GM08714 (cell line): ENCODE data around the gene IL3.
"Not testable (repeated sequence)": the region's sequence is repeated elsewhere in the genome, so short reads cannot be mapped to it uniquely, and the experiment has no call there.

Experiments
- H3K4me3 ChIP-seq: fragments of 200-500 bp; sonication (Bioruptor generic); 2 replicates; pipeline ENCODE4 v1.5.1; 2014; ENCODE audit warnings: mild to moderate bottlenecking, low read length, inconsistent platforms
- ZNF274 ChIP-seq: IDR thresholded peaks from 2 replicates; pipeline ENCODE4 v1.6.1; 2012; ENCODE audit warnings: mild to moderate bottlenecking, low read depth, low read length

Gene IL3

DNA sequence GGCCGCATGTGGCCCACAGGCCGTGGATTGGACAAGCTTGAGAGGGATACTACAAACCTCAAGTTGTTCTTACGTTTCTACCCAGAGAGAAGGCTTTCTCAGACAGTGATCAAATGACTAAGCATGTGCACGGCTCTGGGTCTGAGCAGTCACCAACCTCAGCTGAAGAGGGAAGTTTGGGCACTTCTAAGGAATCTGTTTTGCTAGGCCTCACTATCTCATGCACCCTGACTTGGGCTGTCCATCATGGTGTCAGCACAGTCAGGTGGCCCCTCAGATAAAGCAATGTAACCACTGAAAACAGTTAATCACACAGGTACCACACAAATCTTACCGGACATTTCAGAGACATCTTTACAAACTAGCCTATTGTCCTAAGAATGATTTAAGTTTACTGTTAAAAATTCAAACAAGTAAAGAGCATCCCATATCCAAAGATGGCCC lies 37.7 kb downstream of the IL3 start:
- no peak overlapping the region for H3K4me3 ChIP-seq
- TF ChIP-seq ZNF274: no peak

DNA sequence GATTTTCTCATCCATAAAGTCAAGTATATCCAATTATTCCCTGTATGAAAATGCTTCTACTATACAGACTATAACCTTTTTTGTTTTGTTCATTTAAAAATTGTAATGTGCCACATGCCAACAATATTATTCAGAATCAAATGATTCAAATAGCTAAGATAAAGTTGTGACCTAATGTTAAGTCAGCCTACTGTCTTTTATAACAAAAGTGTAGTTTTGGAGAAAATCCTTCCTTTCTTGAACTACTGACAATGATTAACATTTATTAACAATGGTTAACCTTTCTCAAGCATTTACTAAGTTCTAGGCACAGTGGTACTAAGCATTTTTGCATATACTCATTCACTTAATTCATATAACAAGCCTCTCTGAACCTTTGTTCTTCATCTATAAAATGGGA lies 38.2 kb downstream of the IL3 start:
- no peak for TF ChIP-seq ZNF274
- no peak overlapping the region for H3K4me3 ChIP-seq

DNA sequence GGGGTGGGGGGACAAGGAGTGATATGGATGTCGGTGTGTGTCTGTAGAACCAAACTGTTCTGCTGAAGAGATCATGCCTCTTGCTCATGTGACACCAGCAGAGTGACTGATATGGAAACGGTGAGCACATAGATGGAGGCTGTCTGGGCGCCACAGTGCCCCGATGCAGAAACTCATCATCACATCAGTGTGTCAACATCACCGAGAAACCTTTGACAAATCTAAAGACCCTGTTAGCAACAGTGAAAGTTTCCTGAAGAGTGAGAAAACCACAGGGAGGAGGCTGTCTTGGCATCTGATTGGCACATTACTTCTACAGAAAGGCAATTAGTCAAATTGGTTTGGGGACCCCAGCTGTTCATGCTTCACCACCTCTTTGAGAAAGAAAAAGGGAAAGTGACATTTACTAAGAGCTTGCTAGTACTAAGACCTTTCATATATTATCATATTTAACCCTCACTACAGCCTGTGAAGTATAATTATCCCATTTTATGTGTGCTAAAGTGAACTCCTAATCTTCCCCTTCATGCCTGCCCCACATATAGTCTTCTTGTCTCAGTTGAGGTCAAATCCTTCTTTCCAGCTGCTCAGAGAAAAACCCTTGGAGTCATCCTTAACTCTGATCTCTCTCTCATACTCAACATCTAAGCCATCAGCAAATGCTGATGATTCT lies 38.8 kb downstream of the IL3 start:
- no peak overlapping the region for H3K4me3 ChIP-seq
- no peak for TF ChIP-seq ZNF274

DNA sequence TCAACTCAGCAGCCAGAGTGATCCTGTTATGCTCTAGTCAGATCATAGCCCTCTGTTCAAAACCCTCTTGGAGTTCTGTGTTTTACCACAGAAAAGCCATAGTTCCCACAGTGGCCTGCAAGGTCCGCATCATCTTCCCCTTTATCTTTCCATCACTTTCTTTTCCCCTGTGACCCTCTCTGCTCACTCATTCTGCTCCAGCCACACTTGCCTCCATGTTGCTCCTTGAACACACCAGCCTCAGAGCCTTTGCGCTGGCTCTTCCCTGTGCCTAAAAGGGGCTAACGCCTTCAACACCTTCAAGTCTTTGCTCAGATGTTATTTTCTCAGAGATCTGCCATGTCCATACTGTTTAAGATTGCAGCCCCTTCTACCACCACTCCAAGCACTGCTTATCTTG lies 39.5 kb downstream of the IL3 start:
- no peak for TF ChIP-seq ZNF274
- no peak overlapping the region for H3K4me3 ChIP-seq

DNA sequence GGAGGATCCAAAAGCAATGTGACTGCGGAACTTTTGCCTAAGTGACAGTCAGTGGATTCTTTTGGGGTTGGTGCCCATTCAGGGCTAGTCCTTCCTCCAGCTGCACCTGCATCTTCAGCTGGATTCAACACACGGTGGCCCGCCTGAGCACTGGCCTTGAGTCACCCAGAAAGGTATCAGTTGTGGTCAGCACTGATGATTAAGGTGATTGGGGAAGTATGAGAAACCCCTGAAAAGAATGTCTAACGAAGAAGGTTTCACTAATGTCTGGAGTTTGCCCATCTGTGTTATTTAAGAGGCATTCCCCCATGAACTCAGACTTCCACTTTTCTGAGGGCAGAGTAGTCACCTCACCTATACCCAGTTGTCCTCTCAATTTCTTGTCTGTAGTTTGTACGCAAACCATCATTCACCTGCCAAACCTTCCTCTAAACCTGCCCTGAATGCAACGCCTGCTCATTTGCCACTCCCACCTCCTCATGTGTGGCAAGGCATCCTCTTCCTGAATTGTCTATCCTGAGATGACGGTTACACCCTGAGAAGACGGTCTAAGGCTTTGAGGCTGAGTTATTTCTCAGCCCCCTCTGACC lies 40.3 kb downstream of the IL3 start:
- H3K4me3 ChIP-seq: no peak overlapping the region
- no peak for TF ChIP-seq ZNF274

DNA sequence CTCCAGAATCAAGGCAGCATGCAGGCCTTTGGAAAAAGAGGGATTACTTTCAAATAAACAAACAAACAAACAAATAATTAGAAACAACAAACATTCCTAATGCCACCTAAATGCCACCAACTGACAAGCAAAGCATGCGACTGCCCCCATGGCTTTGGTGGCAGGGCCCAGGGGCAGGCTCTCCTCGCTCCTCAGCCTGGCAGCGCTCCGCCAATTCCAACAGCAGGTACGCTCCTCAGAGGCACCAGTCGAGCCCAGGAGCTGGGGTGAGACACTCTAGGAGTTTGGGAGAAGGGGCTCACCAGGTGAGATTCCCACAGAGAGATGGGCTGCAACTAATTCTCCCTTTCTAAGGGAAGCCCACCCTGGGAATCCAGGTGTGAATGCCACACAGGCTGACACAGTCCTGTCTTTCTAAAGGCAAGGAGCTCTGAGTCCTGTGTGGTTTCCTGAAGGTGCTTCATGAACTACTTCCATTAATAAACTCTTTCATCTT lies 41.0 kb downstream of the IL3 start:
- H3K4me3 ChIP-seq: no peak overlapping the region
- TF ChIP-seq ZNF274: no peak

DNA sequence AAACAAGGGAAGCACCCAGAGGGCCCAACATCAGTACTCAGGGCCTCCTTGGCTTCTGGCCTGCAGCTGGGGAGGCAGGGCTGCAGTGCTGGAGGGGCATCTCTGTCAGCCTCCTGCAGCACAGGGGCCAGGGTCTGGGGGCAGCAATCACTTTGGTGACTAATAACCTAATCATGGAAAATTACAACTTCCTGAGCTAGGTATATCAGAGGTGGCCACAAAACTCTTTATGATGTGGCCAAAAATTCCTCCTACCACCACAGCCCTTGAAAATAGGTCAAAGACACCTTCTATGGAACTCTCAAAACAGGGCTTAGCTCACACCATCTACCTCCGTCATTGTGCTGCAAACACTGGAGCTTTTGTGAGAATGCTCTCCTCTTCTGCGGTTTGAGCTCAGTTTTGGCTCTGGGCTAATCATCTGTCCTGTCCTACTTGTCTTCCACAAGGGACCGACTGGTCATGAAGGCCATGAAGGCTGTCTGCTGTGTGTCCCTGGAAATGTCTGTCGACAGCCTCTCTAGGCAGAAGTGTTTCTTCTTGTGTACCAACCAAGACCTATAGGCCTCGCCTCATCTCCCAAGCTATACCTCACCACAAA lies 41.7 kb downstream of the IL3 start:
- H3K4me3 ChIP-seq: no peak overlapping the region

DNA sequence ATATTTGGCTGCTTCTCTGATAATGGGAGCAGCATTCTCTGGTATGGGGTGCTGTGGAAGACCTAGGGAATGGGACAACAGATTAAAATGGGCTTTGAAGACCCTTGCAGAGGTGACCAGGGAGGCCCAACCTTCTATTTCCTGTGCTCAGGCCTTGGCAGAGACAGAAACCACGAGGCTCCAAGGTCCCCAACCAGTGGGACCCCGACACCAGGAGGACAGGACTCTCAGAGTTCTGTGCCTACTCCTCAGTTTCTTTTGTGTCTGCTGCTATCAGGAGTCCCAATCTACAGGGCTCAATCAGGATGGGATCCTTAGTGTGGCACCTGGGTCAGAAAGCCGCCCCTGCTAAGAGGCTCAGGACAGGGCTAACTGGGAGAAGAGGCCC lies 42.5 kb downstream of the IL3 start:
- TF ChIP-seq ZNF274: no peak
- no peak overlapping the region; the same call in 1 of the 2 replicates for H3K4me3 ChIP-seq

More for the DNA sequence above, 41.7 kb downstream of the IL3 start:
- no peak for TF ChIP-seq ZNF274

DNA sequence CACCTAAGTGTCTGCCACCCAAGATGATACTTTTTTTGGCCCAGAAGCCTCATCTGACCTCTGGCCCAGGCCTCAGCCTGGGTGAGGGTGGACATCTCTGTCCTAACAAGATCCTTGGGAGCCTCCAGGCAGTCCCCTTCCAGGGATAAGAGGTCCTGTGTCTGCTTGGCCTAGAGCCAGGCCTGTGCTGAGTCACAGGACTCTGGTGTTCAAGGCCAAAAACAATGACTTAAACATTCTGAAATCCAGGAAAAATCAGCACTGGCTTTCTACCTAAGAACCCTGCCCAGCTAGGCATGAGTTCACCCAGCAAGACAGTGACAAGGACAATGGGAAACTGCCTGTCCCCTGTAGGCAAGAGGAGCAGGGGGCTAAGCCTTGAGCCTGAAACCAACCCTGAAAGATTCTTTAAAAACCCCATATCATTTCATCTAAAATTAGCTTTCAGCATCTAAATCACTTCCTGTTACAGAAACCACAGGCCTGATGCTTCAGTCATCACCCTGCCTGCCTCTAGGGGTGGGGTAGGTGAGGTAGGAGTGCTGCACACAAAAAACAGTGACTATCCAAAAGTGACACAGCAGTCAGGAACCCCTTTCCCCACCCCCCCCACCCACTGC lies 43.0 kb downstream of the IL3 start:
- no peak for TF ChIP-seq ZNF274
- no peak overlapping the region; the same call in 1 of the 2 replicates for H3K4me3 ChIP-seq

DNA sequence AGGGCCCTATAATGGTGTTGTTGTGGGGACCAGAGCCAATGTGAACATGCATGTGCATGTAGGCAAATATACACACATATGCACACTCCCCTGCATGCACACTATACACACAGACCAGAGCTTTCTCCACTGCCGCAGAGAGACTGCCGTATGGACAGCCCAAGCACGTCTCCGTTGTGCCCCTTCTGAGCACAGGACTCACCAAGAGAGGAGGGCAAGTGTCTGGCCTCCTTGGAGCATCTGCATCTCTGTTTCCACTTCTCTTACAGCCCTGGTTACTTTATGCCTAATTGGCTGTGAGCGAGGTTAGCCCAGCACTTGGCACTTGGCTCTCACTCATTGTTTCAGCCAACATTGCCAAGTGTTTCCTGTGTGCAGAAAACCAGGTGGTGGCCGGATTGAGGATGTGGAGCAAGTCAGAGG lies 43.5 kb downstream of the IL3 start:
- no peak overlapping the region; the same call in 1 of the 2 replicates for H3K4me3 ChIP-seq
- no peak for TF ChIP-seq ZNF274

DNA sequence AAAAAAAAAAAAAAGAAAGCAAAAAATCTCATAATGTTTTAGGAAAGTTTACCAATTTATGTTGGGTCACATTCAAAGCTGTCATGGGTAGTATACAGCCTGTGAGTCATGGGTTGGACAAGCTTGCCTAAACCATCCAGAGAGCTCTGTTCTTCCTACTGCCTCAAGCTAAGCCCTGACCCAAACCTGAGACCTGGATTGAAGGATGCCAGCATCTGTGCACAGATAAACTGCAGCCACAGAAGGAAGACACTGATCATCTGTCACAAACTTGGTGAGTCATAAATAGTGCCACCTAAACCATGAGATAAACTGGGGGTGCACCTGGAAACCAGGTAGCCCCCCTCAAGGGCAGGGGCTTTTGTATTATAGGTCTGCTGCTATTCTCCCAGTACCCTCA lies 44.1 kb downstream of the IL3 start:
- no peak for TF ChIP-seq ZNF274
- H3K4me3 ChIP-seq: no peak overlapping the region

DNA sequence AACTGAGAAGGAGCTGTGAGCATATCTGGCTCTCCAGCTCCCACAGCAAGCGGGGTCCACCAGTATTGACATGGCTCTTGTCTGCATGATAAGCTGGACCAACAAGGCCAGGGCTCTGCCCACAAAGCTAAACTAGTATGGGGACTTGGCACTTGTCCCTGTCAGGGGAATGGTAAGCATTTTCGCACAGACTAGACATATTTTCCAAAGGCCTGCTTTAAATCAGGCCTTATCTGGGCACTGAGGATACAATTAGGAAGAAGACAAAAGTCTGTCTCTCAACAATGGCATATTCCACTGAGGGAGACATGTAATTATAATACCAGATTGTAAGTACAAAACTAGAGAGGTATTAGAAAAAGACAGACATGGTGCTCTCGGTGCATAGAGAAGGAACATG lies 45.2 kb downstream of the IL3 start:
- H3K4me3 ChIP-seq: no peak overlapping the region
- TF ChIP-seq ZNF274: no peak

DNA sequence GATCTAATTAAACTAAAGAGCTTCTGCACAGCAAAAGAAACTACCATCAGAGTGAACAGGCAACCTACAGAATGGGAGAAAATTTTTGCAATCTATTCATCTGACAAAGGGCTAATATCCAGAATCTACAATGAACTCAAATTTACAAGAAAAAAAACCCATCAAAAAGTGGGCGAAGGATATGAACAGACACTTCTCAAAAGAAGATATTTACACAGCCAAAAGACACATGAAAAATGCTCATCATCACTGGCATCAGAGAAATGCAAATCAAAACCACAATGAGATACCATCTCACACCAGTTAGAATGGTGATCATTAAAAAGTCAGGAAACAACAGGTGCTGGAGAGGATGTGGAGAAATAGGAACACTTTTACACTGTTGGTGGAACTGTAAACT lies 48.0 kb downstream of the IL3 start:
- H3K4me3 ChIP-seq: not testable (repeated sequence)

DNA sequence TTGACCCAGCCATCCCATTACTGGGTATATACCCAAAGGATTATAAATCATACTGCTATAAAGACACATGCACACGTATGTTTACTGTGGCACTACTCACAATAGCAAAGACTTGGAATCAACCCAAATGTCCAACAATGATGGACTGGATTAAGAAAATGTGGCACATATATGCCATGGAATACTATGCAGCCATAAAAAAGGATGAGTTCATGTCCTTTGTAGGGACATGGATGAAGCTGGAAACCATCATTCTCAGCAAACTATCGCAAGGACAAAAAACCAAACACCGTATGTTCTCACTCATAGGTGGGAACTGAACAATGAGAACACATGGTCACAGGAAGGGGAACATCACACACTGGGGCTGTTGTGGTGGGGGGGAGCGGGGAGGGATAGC lies 48.5 kb downstream of the IL3 start:
- not testable (repeated sequence) for H3K4me3 ChIP-seq

DNA sequence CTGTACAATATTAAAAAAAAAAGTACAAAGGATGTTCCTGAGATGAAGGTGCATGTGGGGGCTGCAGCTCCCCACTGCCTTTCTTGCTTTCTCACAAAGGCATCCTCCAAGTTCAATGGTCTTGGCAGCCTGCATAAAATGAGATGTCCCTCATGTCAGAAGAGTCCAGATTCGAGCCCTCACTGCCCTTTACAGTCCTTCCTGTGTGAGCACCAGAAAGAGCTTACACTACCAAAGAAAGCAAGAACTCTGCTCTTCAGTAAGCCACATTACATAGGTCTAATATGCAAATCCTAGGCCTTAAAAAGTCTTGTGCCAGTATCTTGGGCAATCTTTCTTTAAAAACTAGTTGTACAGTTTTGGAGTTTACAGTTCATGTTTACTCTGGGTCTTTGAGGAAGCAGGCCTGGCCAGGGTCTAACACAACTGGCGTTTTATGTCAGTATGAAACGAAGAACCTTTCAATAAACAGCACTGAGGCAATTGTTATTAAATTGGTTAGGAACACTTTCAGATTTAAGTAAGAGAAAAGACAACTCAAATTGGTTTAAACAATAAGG lies 49.1 kb downstream of the IL3 start:
- no peak for TF ChIP-seq ZNF274
- no peak overlapping the region for H3K4me3 ChIP-seq
